Femur (tissue), 1 donor: Measurements from ENCODE around the gene RND3.

Source experiments
- DNase-seq: peaks from one replicate; pipeline ENCODE4 v3.0.0-alpha.2; 2017

Gene RND3

GRCh38 chr2:150491943-150492342, 4.5 kb upstream of the RND3 start:
- no peak for DNase-seq

- no peak for DNase-seq
Observed at GRCh38 chr2:150491430-150491829, 4.0 kb upstream of the RND3 start.

DNA sequence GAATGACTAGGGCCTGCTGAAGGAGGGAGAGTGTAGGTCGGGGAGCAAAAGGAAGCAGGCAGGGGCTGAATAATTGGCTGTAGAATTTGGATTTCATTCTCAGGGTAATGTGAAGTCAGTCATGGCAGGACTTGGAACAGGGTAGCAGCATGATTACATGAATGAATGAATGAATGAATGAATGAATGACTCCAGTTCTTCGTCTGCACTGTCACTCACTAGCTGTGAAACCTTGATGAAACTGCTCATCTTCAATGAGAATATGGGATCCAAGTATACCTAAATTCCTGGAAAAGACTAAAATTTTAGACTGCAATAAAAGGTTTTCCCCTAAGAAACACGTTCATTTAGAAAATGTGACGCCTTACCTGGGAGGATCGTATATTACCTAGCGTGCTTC, 3.0 kb upstream of the RND3 start:
- DNase-seq, result no peak

DNA sequence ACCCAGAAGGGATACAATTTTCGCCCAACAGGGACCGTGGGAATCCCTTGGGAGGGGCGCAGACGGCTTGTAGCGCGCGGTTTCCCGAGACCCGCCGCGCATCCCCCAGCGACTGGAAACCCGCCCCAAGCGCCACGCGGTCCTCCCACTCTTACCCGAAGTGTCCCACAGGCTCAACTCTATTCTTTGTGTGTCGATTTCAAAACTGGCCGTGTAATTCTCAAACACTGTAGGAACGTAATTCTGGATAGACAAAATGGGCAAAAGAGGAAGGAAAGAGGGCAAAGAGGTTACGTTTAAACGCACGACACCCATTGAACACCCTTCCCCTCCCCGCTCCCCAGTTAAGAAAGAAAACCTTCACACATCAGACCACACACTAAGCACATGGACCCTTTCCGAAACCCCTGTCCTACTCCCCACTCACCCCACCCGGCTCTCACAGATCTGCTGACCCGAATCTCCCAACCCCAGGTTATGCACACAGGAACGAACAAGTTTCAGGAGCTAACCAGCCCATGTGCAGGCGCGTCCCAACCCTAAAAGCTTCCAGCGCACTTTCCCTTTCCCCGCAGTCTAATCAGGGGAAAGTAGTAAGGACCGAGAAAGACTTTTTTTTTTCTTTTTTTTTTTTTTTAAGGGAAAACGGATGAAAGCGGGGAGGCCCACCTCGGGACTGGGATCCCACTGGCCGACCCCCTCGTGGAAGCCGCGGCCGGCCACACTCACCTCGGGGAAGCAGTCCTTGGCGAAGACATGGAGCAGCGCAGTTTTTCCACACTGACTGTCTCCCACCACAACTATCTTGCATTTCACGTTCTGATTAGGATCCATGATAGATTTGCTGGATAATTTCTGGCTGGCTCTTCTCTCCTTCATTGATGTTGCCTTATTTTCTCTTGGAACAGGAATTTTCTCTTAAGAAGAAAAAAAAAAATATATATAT, 655 bp downstream of the RND3 start:
- peak; percentile 73 for DNase-seq

- peak; percentile 82 for DNase-seq
Observed at GRCh38 chr2:150485871-150486538, 1.5 kb downstream of the RND3 start.

GRCh38 chr2:150485114-150485870, 2.2 kb downstream of the RND3 start:
- peak; percentile 87 for DNase-seq

- DNase-seq, result peak; percentile 49
Observed at GRCh38 chr2:150484461-150485021, 2.9 kb downstream of the RND3 start.

DNA sequence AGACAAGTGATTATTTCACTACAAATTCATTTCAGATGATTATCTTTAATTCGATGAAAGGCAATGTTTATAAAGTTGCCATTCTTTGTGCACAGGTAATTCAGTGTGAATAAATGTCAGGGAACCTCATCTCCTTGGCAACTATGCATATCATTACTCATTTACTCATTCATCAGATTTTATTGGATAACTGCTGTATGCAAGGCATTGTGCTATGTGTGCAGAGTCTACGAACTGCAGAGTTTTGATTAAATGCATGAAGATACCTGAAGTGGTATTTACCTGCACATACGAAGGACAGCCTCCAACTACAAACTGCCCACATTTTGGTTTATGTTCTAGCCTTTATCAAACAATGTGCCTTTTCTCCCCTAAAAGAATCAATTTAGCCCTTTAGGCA, 3.5 kb downstream of the RND3 start:
- no peak for DNase-seq

GRCh38 chr2:150483532-150483931, 3.9 kb downstream of the RND3 start:
- no peak for DNase-seq

GRCh38 chr2:150482667-150483400, 4.6 kb downstream of the RND3 start:
- no peak for DNase-seq

GRCh38 chr2:150482111-150482510, 5.4 kb downstream of the RND3 start:
- DNase-seq, result no peak

DNA sequence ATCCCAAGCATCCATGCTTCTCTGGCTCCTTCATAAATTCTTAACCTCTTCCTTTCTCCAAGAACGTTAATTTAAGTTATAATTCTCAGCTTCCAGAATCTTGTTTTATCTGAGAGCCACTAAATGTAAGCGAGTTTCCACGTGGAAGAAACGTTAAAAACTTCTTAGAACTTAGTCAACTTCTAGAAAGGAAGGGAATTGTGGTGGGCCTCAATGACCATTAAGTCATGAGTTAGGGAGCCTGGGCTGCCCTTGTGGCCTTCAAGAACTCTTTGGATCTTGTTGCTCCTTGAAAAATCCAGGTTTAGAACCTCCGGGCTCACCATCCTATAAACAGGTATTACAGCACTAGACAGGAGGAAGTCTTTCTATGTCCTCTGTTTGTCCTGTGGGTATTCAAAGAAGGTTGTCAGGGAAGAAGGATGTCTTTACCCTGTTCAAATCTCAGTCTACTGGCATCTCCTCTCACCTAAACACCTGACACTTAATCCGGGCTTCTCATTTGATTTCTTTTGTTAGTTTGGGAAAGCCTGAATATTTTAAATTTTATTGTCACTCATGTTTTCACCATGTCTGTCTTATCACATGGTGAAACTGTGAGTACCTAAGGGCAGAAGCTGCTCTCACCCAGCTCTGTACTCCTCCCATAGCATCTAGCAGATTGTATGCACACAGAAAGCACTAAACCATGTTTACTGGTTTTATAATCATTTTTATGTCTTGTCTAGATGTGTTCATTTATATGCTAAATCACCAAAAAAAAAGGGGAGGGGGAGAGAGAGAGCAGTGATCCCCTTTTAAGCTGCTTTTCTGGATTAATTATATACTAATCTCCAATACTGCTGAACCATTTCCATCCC, 6.3 kb downstream of the RND3 start:
- no peak for DNase-seq

- no peak for DNase-seq
Observed at GRCh38 chr2:150480241-150480640, 7.2 kb downstream of the RND3 start.

GRCh38 chr2:150479075-150479915, 8.2 kb downstream of the RND3 start:
- no peak for DNase-seq

DNA sequence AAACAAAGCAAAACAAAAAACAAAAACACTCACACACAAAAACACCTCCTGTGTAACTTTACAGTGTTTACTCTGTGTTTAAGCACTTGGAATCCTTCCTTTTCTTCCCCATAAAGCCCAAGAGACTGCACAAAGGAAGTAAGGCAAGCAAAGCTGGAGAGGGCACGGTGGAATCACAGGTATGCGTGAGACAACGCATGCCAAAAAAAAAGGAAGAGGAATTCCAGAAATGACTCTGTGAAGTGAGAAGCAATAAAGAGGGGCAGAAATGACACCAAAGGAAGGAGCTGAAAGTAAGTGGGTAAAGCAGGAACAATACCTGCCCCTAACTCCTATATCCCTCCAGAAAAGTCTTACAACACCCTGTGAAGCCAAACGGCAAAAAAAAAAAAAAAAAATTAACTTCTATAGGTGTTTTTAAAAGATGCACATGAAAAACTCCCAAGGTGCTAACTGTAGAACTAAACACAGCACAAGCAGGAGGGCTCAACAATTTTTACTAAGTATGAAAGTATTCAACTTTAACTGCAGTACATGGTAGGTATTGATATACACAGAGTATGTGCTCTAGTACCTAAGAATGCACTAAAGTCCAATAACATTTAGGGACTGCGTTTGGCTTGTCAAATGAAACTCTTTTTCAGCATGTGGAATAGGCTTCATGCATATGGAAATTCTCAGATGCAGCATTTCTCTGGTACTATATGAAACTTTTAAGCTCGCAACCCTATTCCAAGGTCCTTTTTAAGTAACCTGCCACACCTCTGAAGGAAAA, 9.1 kb downstream of the RND3 start:
- DNase-seq, result no peak

DNA sequence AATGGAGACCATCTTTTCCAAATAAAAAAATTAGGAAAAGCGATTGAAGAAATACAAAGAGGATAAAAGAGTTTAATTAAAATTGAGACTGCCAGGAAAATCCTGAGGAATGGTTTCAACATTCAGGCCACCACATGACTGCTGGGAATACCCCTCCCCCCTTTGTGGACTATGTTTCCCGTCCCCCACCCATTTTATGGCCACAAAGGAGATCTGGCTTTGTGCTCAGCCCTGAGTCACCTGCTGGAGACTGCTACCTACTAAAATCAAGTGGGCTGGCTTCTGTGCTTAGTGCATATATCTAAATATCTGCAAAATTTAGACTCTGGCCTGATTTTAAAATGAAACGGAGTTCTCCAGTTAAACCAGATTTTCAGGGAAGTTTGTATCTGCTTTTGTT, 10.1 kb downstream of the RND3 start:
- no peak for DNase-seq

DNA sequence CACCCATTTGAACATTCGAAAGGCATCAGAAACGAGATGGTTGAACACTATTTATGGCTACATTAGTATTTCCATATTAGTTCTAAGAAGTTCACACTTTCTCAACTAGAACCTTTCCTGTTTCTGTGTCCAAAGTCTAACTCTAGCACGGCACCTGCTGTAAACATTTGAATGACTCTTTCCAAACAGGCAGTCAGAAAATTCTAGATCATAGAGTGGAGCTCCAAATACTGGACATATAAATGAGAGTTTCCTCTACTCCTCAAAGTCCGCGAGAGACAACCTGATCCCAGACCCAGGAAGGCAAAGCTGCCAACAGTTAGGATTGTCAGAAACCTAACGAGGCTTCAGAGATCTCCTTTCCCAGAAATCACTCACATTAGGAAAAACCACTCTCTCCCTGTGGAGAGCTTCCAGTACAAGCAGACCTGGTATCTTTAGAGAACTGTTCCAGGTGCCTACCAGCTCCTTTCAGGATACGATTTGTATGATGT, 10.6 kb downstream of the RND3 start:
- no peak for DNase-seq

- no peak for DNase-seq
Observed at GRCh38 chr2:150476286-150476685, 11.2 kb downstream of the RND3 start.

DNA sequence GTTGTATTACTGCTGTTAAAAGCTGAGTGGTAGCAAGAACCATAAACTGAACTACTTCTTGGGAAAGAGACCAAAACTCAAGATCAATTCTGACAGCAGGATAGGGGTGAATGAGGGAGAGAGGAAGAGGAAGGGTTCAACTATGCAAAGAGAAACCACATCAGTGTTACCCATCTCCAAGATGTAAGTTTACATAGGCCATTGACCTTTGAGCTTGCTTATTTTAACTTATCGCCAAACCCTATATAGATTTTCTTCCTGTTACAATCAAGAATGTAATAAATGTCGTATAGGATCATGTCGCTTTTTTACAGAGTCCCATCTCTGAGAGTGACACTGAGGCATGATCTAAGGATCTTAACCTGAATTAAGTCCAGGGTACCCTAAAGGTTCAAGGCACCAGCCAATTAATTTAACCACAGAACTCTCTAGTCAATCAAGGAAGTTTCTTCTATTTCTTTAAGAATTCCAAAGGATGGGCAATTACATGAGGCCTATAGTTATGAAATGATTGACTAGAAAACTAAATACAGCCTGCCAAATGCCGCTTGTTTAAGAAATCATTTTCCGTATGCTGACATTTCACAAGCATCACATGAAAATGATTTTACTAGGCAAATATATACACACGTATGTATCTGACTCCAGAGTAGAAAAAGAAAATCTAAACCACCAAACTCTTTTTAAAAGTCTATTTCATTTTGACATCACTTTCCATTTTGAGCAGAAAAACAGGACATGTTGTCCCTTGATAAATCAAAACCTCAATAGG, 11.8 kb downstream of the RND3 start:
- no peak for DNase-seq
